ENCODE results near the gene XCR1.

- no peak for TF ChIP-seq AFF4 (CRISPR knock-in tag; IDR thresholded peaks at IDR 0.05; ENCODE audit: borderline replicate concordance)
- TF ChIP-seq ATF6 (CRISPR knock-in tag; IDR thresholded peaks at IDR 0.05): no peak
- no peak for TF ChIP-seq CTCF (IDR thresholded peaks at IDR 0.05)
- no peak for TF ChIP-seq ZNF121 (CRISPR knock-in tag; IDR thresholded peaks at IDR 0.05)
- no peak for TF ChIP-seq ZNF396 (CRISPR knock-in tag; IDR thresholded peaks at IDR 0.05; ENCODE audit: borderline replicate concordance)
- no peak for TF ChIP-seq ETV6 (CRISPR knock-in tag; IDR thresholded peaks at IDR 0.05)
- TF ChIP-seq TEAD4 (CRISPR knock-in tag; IDR thresholded peaks at IDR 0.05): no peak
- TF ChIP-seq CBFB (CRISPR knock-in tag; IDR thresholded peaks at IDR 0.05; ENCODE audit: low read depth): no peak
- TF ChIP-seq NFE2L1 (CRISPR knock-in tag; IDR thresholded peaks at IDR 0.05): no peak
Measured at GRCh38 chr3:45980229-45980813, 47.0 kb downstream of the XCR1 start.
